HepG2 (cell line): Measurements from ENCODE around the gene AOX1. TPM values are rescaled to one million over a fixed set of nuclear protein-coding genes. Genes with fewer than 3 reads are reported as not detected.
A peak's percentile ranks its signal among the peaks of the same experiment; 100 is the strongest.

Source experiments
- CREB1 ChIP-seq, 2 experiments: fragments of 450-650 bp in 1 of 2; IDR thresholded peaks; 2 replicates each; pipeline ENCODE4 v1.6.1; 2016 to 2017; ENCODE audit warnings: control low read depth in 1 of 2, mild to moderate bottlenecking in 1 of 2, missing compliant biosample characterization in 1 of 2, missing genetic modification characterization in 1 of 2
- HNF4G ChIP-seq, 2 experiments: sonication (generic) in 1 of 2; formaldehyde crosslinking in 1 of 2; IDR thresholded peaks; 2 replicates each; pipeline versions ENCODE4 v1.4.0 to v1.6.1; 2011 to 2020; ENCODE audit warnings: borderline replicate concordance in 2 of 2, low read depth in 2 of 2, mild to moderate bottlenecking in 2 of 2, low read length in 1 of 2, missing genetic modification reagents in 1 of 2, moderate library complexity in 1 of 2
- IKZF4 ChIP-seq: sonication (generic); formaldehyde crosslinking; IDR thresholded peaks from 2 replicates; pipeline ENCODE4 v1.5.1; 2020; ENCODE audit warnings: borderline replicate concordance, mild to moderate bottlenecking, low read depth, missing genetic modification reagents; ENCODE audit errors: not compliant biosample characterization
- POGZ ChIP-seq: sonication (generic); formaldehyde crosslinking; IDR thresholded peaks from 2 replicates; pipeline ENCODE4 v1.4.0; 2020; ENCODE audit warnings: mild to moderate bottlenecking, missing genetic modification reagents
- RBAK ChIP-seq: sonication (generic); formaldehyde crosslinking; IDR thresholded peaks from 2 replicates; pipeline ENCODE4 v1.5.1; 2020; ENCODE audit warnings: mild to moderate bottlenecking, missing genetic modification reagents
- TRAFD1 ChIP-seq: sonication (generic); formaldehyde crosslinking; IDR thresholded peaks from 2 replicates; pipeline ENCODE4 v1.5.1; 2020; ENCODE audit warnings: missing genetic modification reagents, mild to moderate bottlenecking, borderline replicate concordance
- U2AF2 ChIP-seq: fragments of 200-400 bp; formaldehyde crosslinking; IDR thresholded peaks from 2 replicates; pipeline ENCODE4 v1.6.1; 2017; ENCODE audit warnings: low read depth, mild to moderate bottlenecking, low read length
- ZBTB49 ChIP-seq: sonication (generic); formaldehyde crosslinking; IDR thresholded peaks from 2 replicates; pipeline ENCODE4 v1.4.0; 2020; ENCODE audit warnings: missing genetic modification reagents, borderline replicate concordance
- ZFP37 ChIP-seq: sonication (generic); formaldehyde crosslinking; IDR thresholded peaks from 2 replicates; pipeline ENCODE4 v1.4.0; 2020; ENCODE audit warnings: missing genetic modification reagents, borderline replicate concordance
- ZNF10 ChIP-seq: sonication (generic); formaldehyde crosslinking; IDR thresholded peaks from 2 replicates; pipeline ENCODE4 v1.4.0; 2020; ENCODE audit warnings: mild to moderate bottlenecking, low read depth, missing genetic modification reagents, borderline replicate concordance
- ZNF281 ChIP-seq: sonication (generic); formaldehyde crosslinking; IDR thresholded peaks from 2 replicates; pipeline ENCODE4 v1.4.0; 2020; ENCODE audit warnings: missing genetic modification reagents, borderline replicate concordance
- ZNF337 ChIP-seq: sonication (generic); formaldehyde crosslinking; IDR thresholded peaks from 2 replicates; pipeline ENCODE4 v1.5.1; 2020; ENCODE audit warnings: missing genetic modification reagents, low read depth, mild to moderate bottlenecking, borderline replicate concordance
- ZNF546 ChIP-seq: sonication (generic); formaldehyde crosslinking; conservative IDR thresholded peaks from 2 replicates; pipeline ENCODE4 v1.8.1; 2023; ENCODE audit warnings: mild to moderate bottlenecking, missing genetic modification reagents
- ZNF609 ChIP-seq: sonication (generic); formaldehyde crosslinking; IDR thresholded peaks from 2 replicates; pipeline ENCODE4 v1.4.0; 2020; ENCODE audit warnings: mild to moderate bottlenecking, missing genetic modification reagents, borderline replicate concordance
- ZNF644 ChIP-seq: IDR thresholded peaks from 2 replicates; pipeline ENCODE4 v1.6.1; 2016; ENCODE audit warnings: low read depth
- polyA plus RNA-seq, 8 experiments: library from polyadenylated mRNA; depleted of rRNA in 3 of 8; stranded (reverse) in 7 of 8; unstranded in 1 of 8; fragments of >200 nt; fragmentation: Illumina TruSeq in 4 of 8; extraction: Trizol in 4 of 8; gene quantifications; 2 replicates each; pipeline versions ENCODE4 v1.2.1 to v1.2.3, GENCODE V29; 2011 to 2016; ENCODE audit warnings: low read depth in 4 of 8, missing spikeins in 1 of 8, mixed read lengths in 1 of 8; ENCODE audit not compliant: insufficient read depth in 1 of 8
- total RNA-seq, 5 experiments: library from RNA; depleted of rRNA; stranded (reverse); fragments of >200 nt; fragmentation: Illumina TruSeq; extraction: Trizol; gene quantifications; 2 replicates each; pipeline ENCODE4 v1.2.3, GENCODE V29; 2016; ENCODE audit warnings: low read depth in 1 of 5

The AOX1 gene
- total and polyA plus RNA-seq, 2 of the 13 experiments (the other 11 are each of a cell fraction or from before 2014, with no cell fraction given), result 9.2 to 18.0 TPM

- TF ChIP-seq ZNF281 (CRISPR knock-in tag) (peak; percentile 83; the same call in 1 of the 2 replicates), POGZ (CRISPR knock-in tag) (peak; percentile 41; the same call in 1 of the 2 replicates), ZFP37 (CRISPR knock-in tag) (no peak), U2AF2 (no peak), ZNF546 (no peak), ZNF337 (CRISPR knock-in tag) (no peak), IKZF4 (no peak), ZBTB49 (CRISPR knock-in tag) (no peak), RBAK (CRISPR knock-in tag) (no peak), ZNF609 (CRISPR knock-in tag) (no peak), CREB1 (IDR thresholded peaks at IDR 0.05) (no peak), CREB1 (CRISPR knock-in tag; IDR thresholded peaks at IDR 0.05) (peak; percentile 61), ZNF10 (CRISPR knock-in tag) (no peak), ZNF644 (CRISPR knock-in tag) (peak; percentile 18; the same call in 1 of the 2 replicates), HNF4G (IDR thresholded peaks at IDR 0.05; ENCODE audit: borderline replicate concordance, low read depth, low read length) (peak; percentile 27; the same call in 1 of the 2 replicates), HNF4G (CRISPR knock-in tag; IDR thresholded peaks at IDR 0.05; ENCODE audit: borderline replicate concordance, low read depth) (no peak), TRAFD1 (CRISPR knock-in tag) (no peak)
Measured at GRCh38 chr2:200603972-200604371, 18.2 kb downstream of the AOX1 start (continued).
